NCI-H526 (cell line): ENCODE data around the gene FRMD5.

ENCODE experiments used
- DNase-seq, 2 experiments: peaks; one replicate each; lab custom pipeline; 2025; lab: John Stamatoyannopoulos, UW

The FRMD5 gene

DNA sequence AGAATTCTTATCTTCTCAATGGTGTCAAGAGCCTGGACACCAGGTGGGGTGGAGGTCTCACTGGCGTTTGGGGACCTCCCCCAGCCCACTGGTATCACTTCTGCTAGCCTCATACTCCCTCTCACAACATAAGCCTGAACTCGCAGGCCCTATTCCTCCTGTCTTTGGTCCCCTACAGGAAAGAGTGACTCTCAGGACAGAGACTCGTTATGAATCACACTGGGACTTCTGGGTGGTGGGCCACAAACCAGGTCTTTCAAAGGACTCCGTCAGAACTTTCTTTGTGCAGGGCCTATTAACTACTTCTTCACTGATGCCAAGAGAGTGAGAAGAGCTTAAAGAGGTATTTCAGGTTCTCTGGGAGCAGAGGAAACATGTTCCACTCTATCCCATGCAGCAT lies 267.9 kb downstream of the FRMD5 start:
- DNase-seq = no peak

DNA sequence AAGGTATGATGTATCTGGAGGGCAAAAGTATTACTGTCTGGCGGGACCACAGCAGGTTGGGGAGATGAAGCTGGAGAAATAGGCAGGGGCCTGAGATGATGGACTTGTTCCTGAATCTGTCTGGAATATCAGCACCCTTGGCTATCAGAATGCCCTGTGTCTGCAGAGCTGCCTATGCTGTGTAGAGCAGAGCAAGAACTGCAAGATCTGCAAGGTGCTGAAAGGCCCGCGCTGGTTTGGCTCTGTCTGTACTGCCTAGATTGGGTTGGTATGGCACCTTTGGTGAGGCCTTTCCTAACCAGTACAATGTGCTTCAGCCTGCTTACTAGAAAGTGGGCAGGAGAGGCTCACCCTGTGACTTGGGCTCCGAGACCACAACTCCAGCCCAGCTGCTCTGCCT lies 271.5 kb downstream of the FRMD5 start:
- DNase-seq = no peak

DNA sequence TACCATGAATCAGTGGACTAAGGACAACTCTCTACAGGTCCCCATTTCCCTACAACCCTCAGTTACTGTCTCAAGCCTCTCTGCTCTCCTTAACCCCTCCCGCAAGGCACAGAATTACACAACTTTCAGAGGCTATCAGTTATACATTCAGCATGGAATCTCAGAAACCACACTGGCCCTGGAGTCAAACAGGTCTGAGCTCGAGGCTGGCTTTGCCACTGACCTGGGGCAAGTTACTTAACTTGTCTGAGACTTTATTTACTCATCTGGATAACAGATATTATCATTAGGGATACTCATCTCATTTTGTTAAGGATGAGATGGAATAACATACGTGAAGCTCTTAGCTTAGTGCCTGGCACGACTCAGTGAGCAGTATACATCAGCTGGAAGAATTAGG lies 273.1 kb downstream of the FRMD5 start:
- no peak for DNase-seq

DNA sequence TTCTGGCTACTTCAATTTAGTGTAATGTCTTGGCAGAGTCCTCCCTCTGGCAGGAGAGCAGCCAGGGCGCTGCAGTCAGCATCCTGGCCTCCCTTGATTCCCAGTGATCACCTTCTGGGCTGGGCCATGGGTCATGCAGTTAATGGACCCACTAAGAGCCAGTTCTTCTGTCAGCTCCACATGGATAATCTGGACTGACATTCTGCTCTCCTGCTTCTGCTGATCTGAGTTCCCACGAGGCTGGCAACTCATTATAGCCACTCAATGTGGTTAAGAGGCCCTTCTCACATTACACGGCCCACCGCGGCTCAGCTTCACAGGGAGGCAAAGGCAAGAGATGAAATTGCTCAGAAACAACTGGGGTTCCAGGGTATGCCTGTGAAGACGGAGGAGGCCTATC lies 274.3 kb downstream of the FRMD5 start:
- peak; percentile 5 to 58 for DNase-seq

DNA sequence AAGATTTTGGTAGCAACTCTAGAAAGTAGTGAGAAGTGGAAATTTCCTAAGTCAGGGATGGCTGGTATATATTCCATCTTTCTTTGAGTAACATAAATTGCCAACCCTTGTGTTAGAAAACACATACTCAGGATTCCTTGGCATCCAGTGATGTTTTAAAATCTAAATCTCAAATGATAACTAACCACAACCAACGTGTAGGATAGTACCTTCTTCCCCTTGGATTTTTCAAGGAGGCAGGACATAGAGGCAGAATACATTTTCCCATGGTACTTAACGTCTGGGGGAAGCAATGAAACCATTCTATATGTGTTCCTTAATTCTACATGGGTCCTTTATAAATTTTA lies 274.8 kb downstream of the FRMD5 start:
- DNase-seq = no peak

DNA sequence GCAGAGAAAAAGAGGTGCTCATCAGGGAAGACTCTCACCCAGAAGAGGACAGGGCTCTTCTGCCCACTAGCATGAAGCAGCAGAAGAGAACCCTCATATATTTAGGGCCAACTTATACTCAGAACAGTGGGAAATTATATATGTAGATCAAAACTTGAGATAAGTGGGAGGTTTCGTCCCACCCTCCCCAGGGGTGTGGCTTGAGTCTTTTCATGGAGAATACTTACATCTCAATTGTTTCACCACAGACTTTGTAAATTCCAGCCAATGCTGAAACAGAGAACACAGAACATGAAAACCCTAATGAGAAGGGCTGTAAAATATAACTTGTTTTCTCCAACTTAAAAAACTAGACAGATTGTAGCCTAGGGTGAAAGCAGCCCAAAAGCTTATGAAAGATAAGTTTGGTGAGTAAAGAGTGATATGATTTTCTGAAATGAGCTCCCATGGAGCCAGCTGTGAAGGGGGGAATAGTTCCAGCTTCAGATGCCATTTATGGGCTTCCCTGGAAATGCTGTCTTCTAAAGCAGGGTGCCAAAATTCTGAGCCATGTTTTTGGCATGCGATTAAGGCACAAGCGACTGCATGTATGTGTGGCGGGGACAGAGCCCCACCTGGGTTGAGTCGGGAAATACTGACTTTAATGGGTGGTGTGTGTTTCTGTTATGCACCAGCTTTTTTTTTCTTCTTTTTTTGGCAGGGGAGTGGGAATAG lies 275.4 kb downstream of the FRMD5 start:
- DNase-seq = no peak

DNA sequence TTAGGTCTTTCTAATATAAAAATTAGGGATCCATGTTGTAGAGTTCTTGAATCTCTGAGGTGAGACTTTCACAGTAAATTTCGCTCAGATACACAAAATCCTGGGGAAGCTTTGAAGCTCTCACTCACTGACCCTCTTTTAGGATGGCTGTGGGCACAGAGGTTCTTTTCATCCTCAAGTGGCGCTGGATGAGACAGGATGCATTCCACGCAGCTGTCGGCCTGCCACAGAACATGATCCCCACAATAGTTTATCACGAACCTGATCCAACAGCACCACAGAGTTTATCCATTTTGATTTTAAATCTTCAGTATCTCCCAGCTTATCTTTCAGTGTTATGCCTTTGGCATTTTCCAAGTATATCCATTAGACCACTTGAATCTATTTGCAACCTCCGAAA lies 276.4 kb downstream of the FRMD5 start:
- DNase-seq = no peak

DNA sequence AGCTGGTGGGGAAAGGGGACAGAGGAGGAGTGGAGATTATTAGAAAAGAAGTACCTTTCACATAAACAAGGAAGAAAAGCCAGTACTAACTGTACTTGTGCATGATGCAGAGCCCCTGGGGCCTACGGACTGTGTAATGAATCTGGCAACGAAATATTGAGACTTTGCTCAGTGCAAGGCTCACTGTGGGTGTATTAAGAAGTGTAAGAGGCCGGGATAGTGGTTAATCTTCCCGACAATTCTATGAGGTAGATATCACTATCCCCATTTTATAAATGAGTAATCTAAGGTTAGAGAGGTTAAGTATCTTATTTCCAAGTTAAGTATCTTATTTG lies 278.8 kb downstream of the FRMD5 start:
- DNase-seq = no peak

DNA sequence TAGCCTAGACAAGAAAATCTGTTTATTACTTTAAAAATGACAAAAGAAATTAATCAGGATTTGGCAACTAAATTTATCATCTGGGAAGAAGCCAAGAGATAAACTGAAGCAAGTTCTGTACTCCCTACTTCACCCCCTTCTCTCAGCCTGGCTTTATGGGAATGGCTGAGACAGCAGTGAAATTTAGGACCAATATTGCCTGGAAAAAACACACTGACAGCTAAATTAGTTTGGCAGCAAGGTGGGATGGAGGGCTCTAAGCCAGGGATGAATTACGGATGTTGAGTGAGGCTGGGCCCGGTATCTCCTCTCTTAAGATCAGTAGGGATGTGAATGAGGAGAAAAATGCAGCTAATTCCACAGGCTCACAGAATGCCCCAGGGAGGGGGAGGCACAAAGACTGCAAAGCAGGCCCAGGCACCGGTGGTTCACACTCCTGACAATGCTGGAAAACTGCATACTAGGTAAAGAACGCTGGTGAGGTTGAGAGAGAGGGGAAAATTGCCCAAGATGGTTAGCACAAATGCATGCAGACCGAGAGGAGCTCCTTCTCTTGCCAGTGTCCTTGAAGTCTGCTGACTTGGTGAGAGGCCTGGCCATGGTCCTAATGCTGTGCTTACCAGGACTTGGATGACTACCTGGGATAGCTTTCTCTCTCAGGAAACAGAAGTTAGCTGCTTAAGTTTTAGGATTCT lies 279.3 kb downstream of the FRMD5 start:
- no peak for DNase-seq

DNA sequence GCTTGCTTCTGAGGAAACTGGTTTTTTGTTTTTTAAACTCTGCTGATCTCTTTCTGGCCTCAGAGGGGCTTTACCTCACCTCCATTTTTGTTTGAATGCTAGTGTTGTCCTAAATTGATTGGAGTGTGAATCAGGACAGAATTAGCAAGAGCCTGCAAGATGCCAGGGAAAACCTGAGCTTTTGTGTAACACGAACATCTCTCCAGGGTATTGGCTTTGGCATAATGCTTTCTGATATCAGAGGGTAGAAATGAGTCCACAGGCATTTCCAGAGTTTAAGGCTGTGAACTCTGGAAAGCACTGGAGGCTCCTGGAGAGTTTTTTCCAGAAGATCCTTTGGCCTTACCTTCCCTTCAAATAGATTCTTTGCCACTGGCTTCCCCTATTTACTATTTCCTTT lies 281.1 kb downstream of the FRMD5 start:
- no peak for DNase-seq

DNA sequence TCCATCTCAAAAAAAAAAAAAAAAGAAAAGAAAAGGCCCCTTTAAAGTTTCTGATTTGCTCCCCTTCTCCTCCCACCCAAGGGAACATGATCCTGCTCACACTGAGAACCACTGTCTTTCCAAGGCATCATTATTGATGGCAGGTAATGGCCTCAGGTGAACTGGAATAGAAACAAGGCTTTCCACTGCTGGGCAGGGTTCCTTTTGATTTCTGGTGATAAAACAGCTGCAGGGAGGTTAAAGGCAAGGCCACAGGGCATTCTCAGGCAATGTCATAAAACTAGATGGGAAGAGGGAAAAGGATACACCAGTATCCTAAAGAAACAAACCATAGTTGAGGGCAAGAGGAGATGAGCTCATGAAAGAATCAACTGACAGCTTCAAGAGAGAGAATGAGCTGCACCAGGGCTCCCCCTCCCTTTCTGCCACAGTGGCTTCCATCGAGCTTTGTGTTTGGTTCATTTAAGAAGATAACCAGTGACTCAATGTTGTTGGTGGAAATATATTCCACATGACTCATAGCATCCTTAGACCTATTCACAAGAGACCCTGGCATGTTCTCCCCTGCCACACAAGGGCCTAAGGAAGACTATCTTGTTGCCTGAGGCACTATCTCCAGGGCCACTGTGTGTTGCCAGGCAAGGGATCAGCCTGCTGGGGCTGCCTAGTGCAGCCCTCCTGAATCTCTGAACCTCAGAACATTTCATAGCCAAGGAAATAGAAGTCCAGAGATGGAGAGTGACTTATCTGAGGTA lies 281.9 kb downstream of the FRMD5 start:
- DNase-seq = no peak

DNA sequence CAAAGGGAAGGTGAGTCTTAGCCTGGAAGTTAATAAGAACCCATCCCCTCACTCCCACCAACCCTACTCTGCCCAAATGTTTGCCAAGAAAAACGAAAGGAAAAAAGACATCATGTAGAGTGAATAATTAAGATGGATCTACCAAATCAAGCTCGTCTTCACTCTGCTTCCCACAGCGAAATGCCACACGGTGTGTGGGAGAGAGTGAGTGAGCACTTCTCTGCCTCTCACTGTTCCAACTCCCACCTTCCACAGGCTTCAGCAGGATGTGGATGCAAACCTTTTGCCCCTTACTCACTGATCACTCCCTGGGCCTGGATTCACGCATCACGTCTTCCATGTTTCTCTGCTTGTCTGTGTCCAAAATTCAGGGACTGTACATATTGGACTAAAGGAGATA lies 282.9 kb downstream of the FRMD5 start:
- no peak for DNase-seq

DNA sequence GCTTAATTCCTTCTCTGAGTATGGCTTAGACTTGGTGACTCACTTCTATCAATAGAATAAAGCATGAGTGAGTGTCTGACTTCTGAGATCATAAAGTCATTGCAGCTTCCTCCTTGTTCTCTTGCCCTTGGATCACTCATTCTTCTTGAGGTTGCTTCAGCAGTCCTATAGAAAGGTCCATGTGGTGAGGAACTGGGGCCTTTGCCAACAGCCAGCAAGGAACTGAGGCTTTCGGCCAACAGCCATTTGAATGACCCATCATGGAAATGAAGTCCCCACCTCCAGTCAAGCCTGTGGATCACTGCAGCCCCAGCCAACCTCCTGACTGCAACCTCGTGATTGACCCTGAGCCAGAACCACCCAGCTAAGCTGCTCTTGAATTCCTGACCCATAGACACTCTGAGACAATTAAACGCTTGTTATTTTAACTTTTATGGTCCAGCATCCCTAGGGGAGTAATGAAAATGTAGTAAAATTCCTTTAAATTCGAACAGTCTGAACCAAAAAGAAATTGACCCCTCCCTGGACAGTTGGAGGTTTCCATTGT lies 283.8 kb downstream of the FRMD5 start:
- DNase-seq = no peak

DNA sequence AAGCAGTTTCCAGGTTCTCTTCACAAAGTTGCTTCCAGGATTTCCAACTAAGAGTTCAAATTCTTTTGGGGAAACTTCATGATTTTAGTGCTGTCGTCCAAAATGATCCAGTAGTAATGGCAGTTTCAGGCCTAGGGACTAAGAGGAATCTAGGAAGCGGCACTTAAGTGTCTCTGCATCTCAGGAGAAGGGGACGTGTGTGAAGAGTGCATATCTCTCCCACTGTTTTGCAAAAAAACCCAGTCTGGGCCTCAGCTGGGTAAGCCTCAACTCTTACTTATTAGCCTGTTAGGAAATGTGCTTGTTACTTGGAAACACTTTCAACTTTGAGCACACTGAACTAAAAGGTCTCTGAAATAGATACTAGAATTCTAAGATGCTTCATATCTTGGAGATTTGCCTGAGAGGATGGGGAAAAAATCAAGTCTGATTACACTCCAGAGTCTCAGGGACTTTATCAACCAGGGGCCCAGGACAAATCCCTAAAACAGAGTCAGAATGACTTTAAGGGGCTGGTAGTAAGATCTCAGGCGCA lies 286.5 kb downstream of the FRMD5 start:
- no peak for DNase-seq

DNA sequence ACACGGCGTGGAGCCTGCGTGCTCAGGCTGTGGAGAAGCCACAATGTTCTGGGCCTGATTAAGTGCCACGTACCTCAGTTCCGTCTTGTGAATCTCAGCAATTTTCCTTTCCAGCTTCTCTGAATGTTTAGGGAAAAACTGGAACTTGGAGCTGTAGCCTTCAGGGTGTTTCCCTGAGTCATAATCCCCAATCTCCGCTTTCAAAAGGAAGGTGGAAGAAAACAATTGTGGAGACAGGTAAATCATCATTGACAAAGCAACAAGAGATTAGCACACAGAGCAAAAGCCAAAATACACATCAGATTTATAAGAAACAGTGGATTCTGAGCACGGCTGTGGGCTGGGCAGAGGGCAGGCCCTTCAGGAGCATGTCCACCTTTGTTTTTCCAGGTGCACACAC lies 289.3 kb downstream of the FRMD5 start:
- DNase-seq = no peak

DNA sequence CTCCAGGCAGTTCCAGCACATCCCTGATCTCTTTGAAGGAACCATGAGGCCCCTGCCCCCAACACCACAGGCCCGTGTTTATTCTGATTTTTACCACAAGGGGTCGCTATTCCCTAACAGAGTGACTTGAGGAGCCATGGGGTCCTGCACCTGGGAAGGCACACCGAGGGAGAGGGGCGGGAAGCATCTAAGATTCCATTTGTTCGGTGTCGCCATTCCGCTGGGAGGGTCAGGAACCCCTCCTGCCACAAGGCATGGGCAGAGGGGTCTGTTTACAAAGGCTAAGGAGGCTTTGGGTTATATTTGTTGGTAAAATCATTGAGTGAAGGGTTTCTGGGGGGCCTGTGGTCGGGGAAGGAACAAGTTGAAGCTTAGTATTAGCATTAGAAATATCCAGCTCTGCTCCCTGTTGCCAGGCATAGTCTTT lies 291.2 kb downstream of the FRMD5 start:
- peak; percentile 53 to 87 for DNase-seq

DNA sequence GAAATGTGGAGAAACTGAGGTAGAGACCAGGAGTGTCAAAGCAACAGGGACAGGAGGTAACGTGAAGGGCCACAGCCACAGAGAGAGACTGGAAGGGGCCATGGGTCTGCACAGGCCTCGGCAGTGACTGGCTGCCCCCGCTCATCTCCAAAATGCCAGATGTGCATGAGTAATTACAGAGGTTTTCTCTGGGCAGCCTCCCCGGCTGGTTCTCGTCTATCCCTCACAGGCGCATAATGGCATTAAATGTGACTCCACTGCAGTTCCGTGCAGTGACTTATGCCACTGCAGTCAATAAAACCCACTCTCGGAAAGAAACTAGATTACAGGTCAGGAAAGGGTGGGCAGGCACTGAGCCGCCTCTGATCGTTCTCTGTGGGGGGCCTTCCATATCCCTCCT lies 293.6 kb downstream of the FRMD5 start:
- no peak for DNase-seq

DNA sequence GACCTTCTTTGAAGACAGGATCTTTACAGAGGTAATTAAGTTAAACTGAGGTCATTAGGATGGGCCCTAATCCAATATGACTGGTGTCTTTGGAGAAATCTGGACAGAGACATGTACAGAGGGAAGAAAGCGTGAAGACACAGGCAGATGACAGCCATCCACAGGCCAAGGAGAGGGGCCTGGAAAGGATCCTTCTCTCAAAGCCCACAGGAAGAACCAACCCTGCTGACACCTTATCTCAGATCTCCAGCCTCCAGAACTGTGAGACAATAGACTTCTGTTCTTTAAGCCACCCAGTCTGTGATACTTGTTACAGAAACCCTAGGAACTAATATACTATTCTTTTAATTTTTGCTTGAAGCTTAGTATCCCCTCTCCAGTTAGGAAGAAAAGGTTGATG lies 294.1 kb downstream of the FRMD5 start:
- DNase-seq = no peak

DNA sequence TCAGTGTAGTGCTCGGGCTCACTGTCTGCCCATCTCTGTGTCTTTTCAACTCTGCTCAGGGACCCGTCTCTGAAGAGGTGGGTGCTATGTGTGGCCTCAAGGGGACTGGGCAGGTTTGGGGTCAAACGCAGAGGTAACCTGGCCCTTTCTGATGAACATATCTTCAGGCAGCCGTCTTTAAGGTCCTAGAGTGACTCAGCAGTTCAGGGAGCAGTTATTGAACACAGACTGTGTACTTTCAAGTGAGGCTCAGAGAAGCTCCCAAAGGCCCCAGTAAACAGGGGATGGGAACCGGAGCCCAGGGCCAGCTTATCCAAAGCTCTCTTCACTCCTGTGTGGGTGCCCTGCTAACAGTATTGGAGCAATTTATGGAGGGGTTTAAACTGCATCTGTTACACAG lies 295.1 kb downstream of the FRMD5 start:
- DNase-seq = no peak

DNA sequence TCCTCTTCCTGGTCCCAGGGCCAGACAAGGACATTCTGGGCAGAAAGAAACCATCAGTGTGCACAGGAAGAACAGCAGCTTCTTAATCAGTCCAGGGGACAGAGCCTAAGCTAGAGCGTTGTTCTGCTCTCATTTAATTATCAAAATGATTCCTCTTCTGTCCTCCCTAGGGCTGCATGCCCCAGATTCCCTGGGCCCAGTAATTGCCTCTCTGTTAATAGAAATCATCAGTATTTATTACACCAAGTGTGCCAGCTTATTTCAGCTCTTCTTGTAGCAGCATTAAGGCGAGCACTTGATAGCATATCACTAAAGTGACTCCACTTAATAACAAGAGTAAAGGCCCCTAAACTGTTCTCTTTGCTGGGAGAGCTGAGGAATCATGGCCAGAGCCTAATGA lies 296.2 kb downstream of the FRMD5 start:
- no peak for DNase-seq

DNA sequence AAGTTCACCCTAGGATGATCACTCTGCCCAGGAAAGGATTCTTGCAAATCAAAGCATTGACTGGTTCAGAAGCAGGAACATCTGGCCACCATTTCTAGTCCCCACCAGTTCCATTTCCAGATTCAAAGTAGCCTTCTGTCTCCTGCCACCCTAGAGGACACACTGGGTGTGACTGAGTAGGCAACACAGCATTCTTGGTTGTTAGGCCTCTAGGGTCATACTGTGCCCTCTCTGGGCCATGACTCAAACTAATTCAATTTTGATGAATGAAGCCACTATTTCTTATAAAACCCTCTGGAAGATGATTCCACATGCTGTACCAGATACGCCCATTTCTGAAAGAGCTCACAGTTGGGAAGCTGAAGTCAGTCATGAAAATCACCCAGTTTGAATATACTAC lies 298.5 kb downstream of the FRMD5 start:
- DNase-seq = no peak

DNA sequence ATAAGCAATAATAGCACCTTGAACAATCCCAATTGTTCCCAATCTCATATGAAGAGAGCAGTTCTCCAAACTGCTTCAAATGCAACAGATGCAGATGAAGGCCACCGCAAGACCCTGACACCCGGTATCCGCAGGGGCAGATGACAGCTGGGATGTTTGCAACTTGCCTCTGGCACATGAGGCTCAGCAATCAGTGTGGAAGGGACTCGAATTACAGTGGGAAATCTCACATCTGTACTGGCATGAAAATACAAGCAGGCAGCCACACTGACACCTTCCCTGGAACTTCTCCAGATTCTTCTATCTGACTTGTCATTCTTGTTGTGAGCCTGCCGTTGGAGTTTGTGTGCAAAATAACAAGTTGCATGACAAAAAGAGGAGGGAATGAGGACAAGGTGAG lies 299.5 kb downstream of the FRMD5 start:
- DNase-seq = no peak

DNA sequence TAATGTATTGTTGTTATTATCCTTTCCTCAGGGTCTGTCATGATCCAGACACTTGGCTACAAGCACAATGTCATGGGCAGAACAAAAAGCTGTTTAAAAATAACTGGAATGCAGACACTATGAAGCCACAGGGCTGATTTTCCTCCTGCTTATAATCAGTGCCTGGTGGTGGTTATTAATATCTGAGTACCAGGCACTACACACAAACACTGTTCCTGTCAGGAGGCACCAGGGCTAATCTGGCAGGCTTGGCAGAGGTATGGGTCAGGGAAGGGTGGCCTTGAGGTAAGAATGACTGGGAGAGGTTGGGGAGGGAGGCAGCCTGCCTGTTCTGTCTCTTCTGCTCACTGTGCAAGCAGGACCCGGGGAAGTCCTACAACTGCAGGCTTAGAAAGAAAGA lies 301.1 kb downstream of the FRMD5 start:
- DNase-seq = no peak
